ENCODE data around the gene ZNF836.

GRCh38 chr19:52196256-52196967 lies 25.0 kb upstream of the ZNF836 start:
- TF ChIP-seq CTCF (IDR thresholded peaks at IDR 0.05; ENCODE audit: low read depth, low read length, poor library complexity, severe bottlenecking) (no peak), EZH2phosphoT487 (IDR thresholded peaks at IDR 0.05; ENCODE audit: borderline replicate concordance, low read length) (no peak)

All from DOHH2 (cell line).